GM12801 (cell line): Measurements from ENCODE around the gene PLXNA1.

ENCODE experiments used
- TF ChIP-seq, protein P1 (sequence below): IDR thresholded peaks from one replicate; pipeline ENCODE4 v1.5.1; 2011; ENCODE audit warnings: control low read depth; ENCODE audit not compliant: insufficient read length; ENCODE audit errors: extremely low read depth

The PLXNA1 gene

DNA sequence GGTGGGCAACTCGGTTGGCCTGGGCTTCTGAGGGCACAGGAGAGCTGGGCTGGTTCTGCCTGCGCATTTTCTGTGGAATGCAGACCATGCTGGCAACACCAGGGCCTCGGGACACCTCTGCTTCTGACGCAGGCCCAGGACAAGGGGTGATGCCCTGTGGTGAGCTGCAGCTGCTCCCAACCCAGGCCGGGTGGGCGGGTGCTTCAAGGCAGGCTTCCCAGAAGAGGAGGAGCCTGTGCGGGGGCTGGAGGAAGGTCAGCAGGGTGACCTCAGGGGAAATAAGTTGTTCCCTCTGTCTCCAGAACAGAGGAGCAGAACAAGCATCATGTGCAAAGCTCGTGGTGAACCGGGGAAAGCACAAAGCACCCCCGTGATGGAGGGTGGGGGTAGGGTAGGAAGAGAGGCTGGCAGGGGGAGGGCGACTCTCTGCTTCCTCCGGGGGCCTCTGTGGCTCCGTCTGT, 11.0 kb upstream of the PLXNA1 start:
- TF ChIP-seq, protein P1, sequence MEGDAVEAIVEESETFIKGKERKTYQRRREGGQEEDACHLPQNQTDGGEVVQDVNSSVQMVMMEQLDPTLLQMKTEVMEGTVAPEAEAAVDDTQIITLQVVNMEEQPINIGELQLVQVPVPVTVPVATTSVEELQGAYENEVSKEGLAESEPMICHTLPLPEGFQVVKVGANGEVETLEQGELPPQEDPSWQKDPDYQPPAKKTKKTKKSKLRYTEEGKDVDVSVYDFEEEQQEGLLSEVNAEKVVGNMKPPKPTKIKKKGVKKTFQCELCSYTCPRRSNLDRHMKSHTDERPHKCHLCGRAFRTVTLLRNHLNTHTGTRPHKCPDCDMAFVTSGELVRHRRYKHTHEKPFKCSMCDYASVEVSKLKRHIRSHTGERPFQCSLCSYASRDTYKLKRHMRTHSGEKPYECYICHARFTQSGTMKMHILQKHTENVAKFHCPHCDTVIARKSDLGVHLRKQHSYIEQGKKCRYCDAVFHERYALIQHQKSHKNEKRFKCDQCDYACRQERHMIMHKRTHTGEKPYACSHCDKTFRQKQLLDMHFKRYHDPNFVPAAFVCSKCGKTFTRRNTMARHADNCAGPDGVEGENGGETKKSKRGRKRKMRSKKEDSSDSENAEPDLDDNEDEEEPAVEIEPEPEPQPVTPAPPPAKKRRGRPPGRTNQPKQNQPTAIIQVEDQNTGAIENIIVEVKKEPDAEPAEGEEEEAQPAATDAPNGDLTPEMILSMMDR: no peak

DNA sequence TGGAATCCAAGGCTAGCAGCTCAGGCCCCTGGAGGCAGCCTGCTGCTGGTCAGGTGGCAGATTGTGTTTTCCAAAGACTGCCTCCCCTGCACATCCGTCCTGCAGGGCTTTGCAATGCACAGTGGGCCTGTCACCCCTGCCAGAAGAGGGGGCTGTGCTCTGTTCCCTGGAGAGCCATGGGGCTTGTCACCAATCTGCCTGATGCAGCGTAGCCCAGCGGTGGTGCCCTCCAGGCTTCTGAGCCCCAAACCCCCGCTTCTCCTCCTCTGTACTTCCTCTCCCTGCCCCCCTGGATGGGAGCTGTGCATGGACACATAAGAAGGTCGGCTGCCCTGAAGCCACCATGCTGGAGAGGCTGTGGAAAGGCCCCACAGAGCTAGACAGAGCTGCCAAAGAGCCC, 10.0 kb upstream of the PLXNA1 start:
- TF ChIP-seq, protein P1: no peak

DNA sequence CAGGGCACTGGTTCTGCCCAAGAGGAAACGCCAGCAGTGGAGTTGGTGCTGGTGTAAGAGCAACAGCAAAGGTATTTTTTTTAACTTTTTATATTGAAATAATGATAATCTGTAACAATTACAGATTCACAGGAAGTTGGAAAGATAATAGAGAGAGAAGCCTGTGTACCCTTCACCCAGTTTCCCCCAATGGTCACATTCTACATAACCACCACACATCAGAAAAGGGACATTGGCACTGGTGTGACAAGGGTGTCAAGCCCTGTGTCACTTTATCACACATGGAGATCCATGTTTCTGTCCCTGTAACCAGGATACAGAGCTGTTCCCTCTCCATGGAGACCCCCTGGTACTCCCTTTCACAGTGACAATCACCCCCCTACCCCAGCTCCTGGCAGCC, 9.1 kb upstream of the PLXNA1 start:
- TF ChIP-seq, protein P1: no peak

- TF ChIP-seq, protein P1: no peak
These were observed 8.2 kb upstream of the PLXNA1 start for GRCh38 chr3:126974756-126975155.

GRCh38 chr3:126976906-126977305, 6.0 kb upstream of the PLXNA1 start:
- TF ChIP-seq, protein P1: no peak

- TF ChIP-seq, protein P1: no peak
These were observed 5.1 kb upstream of the PLXNA1 start for GRCh38 chr3:126977821-126978220.

- TF ChIP-seq, protein P1: no peak
These were observed 4.6 kb upstream of the PLXNA1 start for GRCh38 chr3:126978291-126978690.
